Effector memory CD4-positive, alpha-beta T cell (primary cell): ENCODE data around the gene DIP2B.

ENCODE experiments used
- DNase-seq, 3 donors: peaks; one replicate each; pipeline ENCODE4 v3.0.0-alpha.2; 2020
- H3K27ac ChIP-seq: 2 replicates; pipeline ENCODE4 v1.7.0; 2013; ENCODE audit warnings: mild to moderate bottlenecking, low read length, moderate library complexity; ENCODE audit not compliant: insufficient read depth, poor library complexity, severe bottlenecking
- H3K27me3 ChIP-seq: replicated peaks from 2 replicates; pipeline ENCODE4 v1.7.0; 2013; ENCODE audit warnings: mild to moderate bottlenecking, low read length; ENCODE audit not compliant: insufficient read depth, control insufficient read depth, poor library complexity, severe bottlenecking
- H3K36me3 ChIP-seq: 2 replicates; pipeline ENCODE4 v1.7.0; 2013; ENCODE audit warnings: mild to moderate bottlenecking, low read length, moderate library complexity; ENCODE audit not compliant: control insufficient read depth, insufficient read depth
- H3K4me1 ChIP-seq: 2 replicates; pipeline ENCODE4 v1.7.0; 2013; ENCODE audit warnings: low read length, mild to moderate bottlenecking; ENCODE audit not compliant: control insufficient read depth, insufficient read depth, poor library complexity, severe bottlenecking
- H3K4me3 ChIP-seq: 2 replicates; pipeline ENCODE4 v1.7.0; 2013; ENCODE audit warnings: low read length, low read depth, mild to moderate bottlenecking; ENCODE audit not compliant: insufficient read depth, poor library complexity, severe bottlenecking
- H3K9me3 ChIP-seq: 2 replicates; pipeline ENCODE4 v1.7.0; 2013; ENCODE audit warnings: mild to moderate bottlenecking, low read length, moderate library complexity; ENCODE audit not compliant: control insufficient read depth

The DIP2B gene

DNA sequence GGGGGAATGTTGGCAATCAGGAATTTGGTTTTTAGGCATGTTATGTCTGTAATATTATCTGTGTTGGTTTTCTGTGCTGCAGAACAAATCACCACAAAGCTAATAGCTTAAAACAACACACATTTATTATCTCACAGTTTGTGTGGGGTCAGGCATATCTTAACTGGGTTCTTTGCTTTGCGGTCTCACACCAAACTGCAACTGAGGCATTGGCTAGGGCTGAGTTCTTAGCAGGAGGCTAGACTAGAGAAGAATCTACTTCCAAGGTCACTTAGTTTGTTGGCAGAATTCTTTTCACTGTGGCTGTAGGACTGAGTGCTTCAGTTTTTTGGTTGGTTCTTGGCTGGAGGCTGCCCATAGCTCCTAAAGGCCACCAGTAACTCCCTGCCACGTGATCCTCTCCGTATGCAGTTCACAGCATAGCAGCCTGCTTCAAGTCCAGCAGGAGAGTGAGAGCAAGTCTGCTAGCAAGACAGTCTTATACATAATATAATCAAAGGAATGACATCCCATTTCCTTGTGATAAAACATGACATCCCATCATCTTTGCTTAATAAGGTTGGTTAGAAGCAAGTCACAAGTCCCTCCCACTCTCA lies 280.7 kb downstream of the DIP2B start:
- Histone ChIP-seq H3K9me3 (no peaks in the 10 kb centered on the region), H3K4me1 (no peaks in the 10 kb centered on the region), H3K27ac (no peak overlapping the region), H3K4me3 (no peak overlapping the region), H3K27me3 (no peaks in the 10 kb centered on the region), H3K36me3 (peaks cover 4% of the 10 kb centered on the region)
- DNase-seq: no peak

DNA sequence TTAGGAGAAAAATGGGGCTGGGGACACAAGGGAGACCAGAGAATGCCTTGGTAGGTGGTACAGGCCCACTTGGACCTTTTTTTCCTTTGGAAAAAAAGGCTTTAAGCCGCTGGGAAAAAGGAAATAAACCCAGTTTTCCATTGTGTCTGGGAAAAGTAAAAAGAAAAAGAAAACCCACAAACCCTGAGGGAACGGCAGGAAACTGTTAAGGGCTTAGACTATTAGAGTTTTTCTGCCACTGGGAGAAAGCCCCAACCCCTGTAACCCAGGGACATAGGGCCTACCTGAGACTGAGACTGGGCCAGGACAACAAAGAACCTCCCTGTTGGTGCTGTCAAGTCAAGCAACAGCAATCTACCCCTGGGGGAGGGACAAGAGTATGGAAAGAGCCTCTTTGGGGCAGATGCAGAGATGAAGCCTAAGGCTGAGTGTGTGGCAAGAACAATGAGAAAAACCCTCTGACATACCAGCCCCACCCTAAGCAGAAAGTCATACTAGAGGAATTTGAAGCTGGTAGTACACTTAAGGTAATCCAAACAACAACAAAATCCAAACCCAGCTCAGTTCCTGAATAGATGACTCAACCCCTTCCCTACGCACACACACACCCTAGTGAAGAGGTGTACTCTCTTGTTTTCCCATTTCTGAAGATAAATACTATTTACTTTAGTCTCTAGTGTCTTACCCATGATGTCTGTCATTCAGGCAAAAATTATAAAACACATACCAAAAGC lies 281.9 kb downstream of the DIP2B start:
- DNase-seq: no peak
- H3K27me3 ChIP-seq: no peaks in the 10 kb centered on the region
- no peaks in the 10 kb centered on the region for H3K4me1 ChIP-seq
- H3K36me3 ChIP-seq: peaks cover 3% of the 10 kb centered on the region
- no peak overlapping the region for H3K27ac ChIP-seq
- H3K9me3 ChIP-seq: no peaks in the 10 kb centered on the region
- H3K4me3 ChIP-seq: no peak overlapping the region

DNA sequence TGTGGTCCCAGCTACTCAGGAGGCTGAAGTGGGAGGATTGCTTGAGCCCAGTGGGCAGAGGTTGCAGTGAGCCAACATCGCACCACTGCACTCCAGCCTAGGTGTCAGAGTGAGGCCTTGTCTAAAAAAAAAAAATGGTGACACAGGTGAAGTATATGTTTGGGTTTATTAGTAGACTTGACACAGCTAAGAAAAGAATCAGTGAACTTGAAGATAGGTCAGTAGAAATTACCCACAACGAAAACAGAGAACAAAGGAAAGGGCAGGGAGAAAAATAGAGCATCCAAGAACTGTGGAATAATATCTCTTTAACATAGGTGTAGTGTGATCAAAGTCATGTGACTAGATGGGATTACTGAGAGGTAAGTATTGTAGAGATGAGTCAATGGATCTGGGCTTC lies 282.8 kb downstream of the DIP2B start:
- no peak for DNase-seq
- H3K4me3 ChIP-seq: no peak overlapping the region
- H3K27ac ChIP-seq: no peak overlapping the region
- H3K9me3 ChIP-seq: no peaks in the 10 kb centered on the region
- no peaks in the 10 kb centered on the region for H3K4me1 ChIP-seq
- H3K27me3 ChIP-seq: no peaks in the 10 kb centered on the region
- no peaks in the 10 kb centered on the region for H3K36me3 ChIP-seq

DNA sequence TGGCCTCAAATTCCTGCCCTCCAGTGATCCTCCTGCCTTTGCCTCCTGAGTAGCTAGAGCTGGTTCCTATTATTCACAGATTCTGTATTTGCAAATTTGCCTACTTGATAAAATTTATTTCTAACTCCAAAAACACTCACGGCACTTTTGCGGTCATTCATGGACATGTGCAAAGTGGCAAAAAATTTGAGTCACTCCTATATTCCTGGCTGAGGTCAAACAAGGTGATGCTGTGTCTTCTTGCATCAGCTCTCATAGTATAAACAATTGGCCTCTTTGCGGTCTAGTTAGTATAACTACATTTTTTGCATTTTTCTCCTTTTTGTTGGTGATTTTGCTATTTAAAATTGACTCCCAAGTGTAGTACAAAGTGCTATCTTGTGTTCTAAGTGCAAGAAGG lies 283.8 kb downstream of the DIP2B start:
- DNase-seq: no peak
- Histone ChIP-seq H3K9me3 (no peaks in the 10 kb centered on the region), H3K4me3 (no peak overlapping the region), H3K4me1 (no peaks in the 10 kb centered on the region), H3K27me3 (no peaks in the 10 kb centered on the region), H3K27ac (no peak overlapping the region), H3K36me3 (no peaks in the 10 kb centered on the region)

DNA sequence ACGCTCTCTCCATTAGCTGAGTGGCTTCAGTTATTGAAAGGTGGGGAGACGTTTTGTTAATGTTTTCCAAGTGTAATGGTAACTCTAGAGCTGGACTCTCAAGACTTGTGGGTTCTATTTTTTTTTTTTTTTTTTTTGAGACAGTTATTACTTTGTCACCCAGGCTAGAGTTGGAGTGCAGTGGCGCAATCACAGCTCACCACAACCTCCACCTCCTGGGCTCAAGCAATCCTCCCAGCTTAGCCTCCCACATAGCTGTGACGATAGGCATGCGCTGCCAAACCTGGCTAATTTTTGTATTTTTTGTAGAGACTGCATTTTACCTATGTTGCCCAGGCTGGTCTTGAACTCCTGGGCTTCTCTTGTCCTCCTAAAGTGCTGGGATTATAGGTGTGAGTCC lies 285.3 kb downstream of the DIP2B start:
- no peaks in the 10 kb centered on the region for H3K9me3 ChIP-seq
- no peak for DNase-seq
- no peaks in the 10 kb centered on the region for H3K36me3 ChIP-seq
- H3K4me3 ChIP-seq: no peak overlapping the region
- H3K4me1 ChIP-seq: no peaks in the 10 kb centered on the region
- no peaks in the 10 kb centered on the region for H3K27me3 ChIP-seq
- no peak overlapping the region for H3K27ac ChIP-seq
